Measurements from ENCODE around the gene DDX43. TPM values are rescaled to one million over a fixed set of nuclear protein-coding genes. Genes with fewer than 3 reads are reported as not detected.
"Not testable (repeated sequence)": the region's sequence is repeated elsewhere in the genome, so short reads cannot be mapped to it uniquely, and the experiment has no call there.

The DDX43 gene
- total RNA-seq, 1 experiment from 2014 or later: not detected

DNA sequence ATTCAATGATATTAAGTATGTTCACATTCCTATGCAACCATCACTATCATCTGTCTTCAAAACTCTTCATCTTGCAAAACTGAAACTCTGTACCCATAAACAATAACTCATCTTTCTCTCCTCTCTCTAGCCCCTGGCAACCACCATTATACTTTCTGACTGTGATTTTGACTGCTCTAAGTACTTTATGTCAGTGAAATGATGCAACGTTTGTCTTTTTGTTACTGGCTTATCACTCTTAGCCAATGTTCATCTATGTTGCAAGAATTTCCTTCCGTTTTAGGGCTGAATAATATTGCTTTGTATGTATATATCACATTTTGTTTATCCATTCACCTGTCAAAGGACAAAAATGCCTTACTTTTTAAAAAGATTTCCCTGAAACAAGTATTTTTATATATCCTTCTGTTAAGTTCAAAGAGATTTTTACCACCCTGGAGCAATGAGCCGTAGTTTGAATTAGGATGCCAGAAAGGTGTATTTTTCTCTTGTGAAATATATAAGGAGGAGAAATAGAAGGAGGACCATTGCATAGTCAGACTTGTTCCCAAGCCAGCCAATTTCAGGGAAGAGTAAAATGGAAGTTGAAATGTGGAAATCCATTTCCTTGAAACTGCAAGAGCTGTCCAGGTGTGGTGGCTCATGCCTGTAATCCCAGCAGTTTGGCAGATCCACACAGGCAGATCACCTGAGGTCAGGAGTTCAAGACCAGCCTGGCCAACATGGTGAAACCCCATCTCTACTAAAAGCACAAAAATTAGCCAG, 61.4 kb downstream of the DDX43 start:
- no peak overlapping the region for H3K4me3 ChIP-seq (ENCODE audit: low read depth, low read length, poor library complexity, severe bottlenecking)
- H3K4me1 ChIP-seq (ENCODE audit: insufficient read depth, low read length, poor library complexity, severe bottlenecking): peaks cover 7% of the 10 kb centered on the region
- intact Hi-C loops (cut with micrococcal nuclease; ENCODE audit: unreplicated experiment): no loop called here
- H3K27ac ChIP-seq (ENCODE audit: low read depth, low read length, poor library complexity, severe bottlenecking): no peak overlapping the region
- TF ChIP-seq EZH2 (IDR thresholded peaks at IDR 0.05; ENCODE audit: borderline replicate concordance, low read depth, low read length, poor library complexity, severe bottlenecking) (no peak), CTCF (conservative IDR thresholded peaks at IDR 0.05; ENCODE audit: low read depth, low read length) (no peak)
- no peaks in the 10 kb centered on the region for H3K9me3 ChIP-seq (ENCODE audit: low read depth, low read length, poor library complexity, severe bottlenecking)
- CTCF ChIA-PET: no interaction called here
- BruUV-seq (replicated peaks): no TSS peak
- POLR2A ChIA-PET (ENCODE audit: low non-redundant PET): no interaction called here
- no peaks in the 10 kb centered on the region for H3K36me3 ChIP-seq (ENCODE audit: insufficient read depth, low read length, poor library complexity, severe bottlenecking)
- DNase-seq (ENCODE audit: low spot score): peak; percentile 44
- H3K27me3 ChIP-seq (replicated peaks; ENCODE audit: insufficient read depth, low read depth, low read length, poor library complexity): no peaks in the 10 kb centered on the region

GRCh38 chr6:73459474-73459873, 64.8 kb downstream of the DDX43 start:
- H3K36me3 ChIP-seq (ENCODE audit: insufficient read depth, low read length, poor library complexity, severe bottlenecking); BruUV-seq (replicated peaks); H3K4me1 ChIP-seq (ENCODE audit: insufficient read depth, low read length, poor library complexity, severe bottlenecking); H3K9me3 ChIP-seq (ENCODE audit: low read depth, low read length, poor library complexity, severe bottlenecking); DNase-seq (ENCODE audit: low spot score); intact Hi-C loops (cut with micrococcal nuclease; ENCODE audit: unreplicated experiment); H3K4me3 ChIP-seq (ENCODE audit: low read depth, low read length, poor library complexity, severe bottlenecking); H3K27ac ChIP-seq (ENCODE audit: low read depth, low read length, poor library complexity, severe bottlenecking); CTCF ChIA-PET; H3K27me3 ChIP-seq (replicated peaks; ENCODE audit: insufficient read depth, low read depth, low read length, poor library complexity); POLR2A ChIA-PET (ENCODE audit: low non-redundant PET): not testable (repeated sequence)

GRCh38 chr6:73460056-73460455, 65.4 kb downstream of the DDX43 start:
- TF ChIP-seq CTCF (conservative IDR thresholded peaks at IDR 0.05; ENCODE audit: low read depth, low read length): no peak
- TF ChIP-seq EZH2 (IDR thresholded peaks at IDR 0.05; ENCODE audit: borderline replicate concordance, low read depth, low read length, poor library complexity, severe bottlenecking): no peak
- CTCF ChIA-PET: no interaction called here
- H3K27me3 ChIP-seq (replicated peaks; ENCODE audit: insufficient read depth, low read depth, low read length, poor library complexity): no peaks in the 10 kb centered on the region
- H3K4me1 ChIP-seq (ENCODE audit: insufficient read depth, low read length, poor library complexity, severe bottlenecking): no peaks in the 10 kb centered on the region
- POLR2A ChIA-PET (ENCODE audit: low non-redundant PET): no interaction called here
- intact Hi-C loops (cut with micrococcal nuclease; ENCODE audit: unreplicated experiment): no loop called here
- no peaks in the 10 kb centered on the region for H3K36me3 ChIP-seq (ENCODE audit: insufficient read depth, low read length, poor library complexity, severe bottlenecking)
- no peak for DNase-seq (ENCODE audit: low spot score)
- no peak overlapping the region for H3K4me3 ChIP-seq (ENCODE audit: low read depth, low read length, poor library complexity, severe bottlenecking)
- H3K9me3 ChIP-seq (ENCODE audit: low read depth, low read length, poor library complexity, severe bottlenecking): no peaks in the 10 kb centered on the region
- BruUV-seq (replicated peaks): no TSS peak
- no peak overlapping the region for H3K27ac ChIP-seq (ENCODE audit: low read depth, low read length, poor library complexity, severe bottlenecking)
